HEK293T (cell line): ENCODE measurements around the gene MIPEP.

ENCODE experiments used
- ARNT ChIP-seq: fragments of 450-650 bp; IDR thresholded peaks from 2 replicates; pipeline ENCODE4 v1.6.1; 2017; ENCODE audit warnings: mild to moderate bottlenecking
- BHLHE40 ChIP-seq: fragments of 450-650 bp; IDR thresholded peaks from 2 replicates; pipeline ENCODE4 v1.6.1; 2016; ENCODE audit warnings: mild to moderate bottlenecking, moderate library complexity, borderline replicate concordance
- CTBP1 ChIP-seq: fragments of 450-650 bp; IDR thresholded peaks from 2 replicates; pipeline ENCODE4 v1.6.1; 2016; ENCODE audit warnings: borderline replicate concordance
- FOXA1 ChIP-seq: fragments of 450-650 bp; IDR thresholded peaks from 2 replicates; pipeline ENCODE4 v1.6.1; 2016; ENCODE audit warnings: mild to moderate bottlenecking
- FOXM1 ChIP-seq: fragments of 450-650 bp; IDR thresholded peaks from 2 replicates; pipeline ENCODE4 v1.6.1; 2017; ENCODE audit warnings: mild to moderate bottlenecking, borderline replicate concordance
- HDGF ChIP-seq: fragments of 450-650 bp; IDR thresholded peaks from 2 replicates; pipeline ENCODE4 v1.6.1; 2017; ENCODE audit warnings: antibody characterized with exemption, borderline replicate concordance
- NFRKB ChIP-seq: fragments of 450-650 bp; IDR thresholded peaks from 2 replicates; pipeline ENCODE4 v1.6.1; 2016; ENCODE audit warnings: mild to moderate bottlenecking, moderate library complexity
- PKNOX1 ChIP-seq: fragments of 450-650 bp; IDR thresholded peaks from 2 replicates; pipeline ENCODE4 v1.6.1; 2016
- SP1 ChIP-seq: fragments of 450-650 bp; IDR thresholded peaks from 2 replicates; pipeline ENCODE4 v1.6.1; 2017
- SUZ12 ChIP-seq: fragments of 450-650 bp; IDR thresholded peaks from 2 replicates; pipeline ENCODE4 v1.6.1; 2016; ENCODE audit warnings: mild to moderate bottlenecking
- TARDBP ChIP-seq: fragments of 450-650 bp; IDR thresholded peaks from 2 replicates; pipeline ENCODE4 v1.6.1; 2016
- ZNF384 ChIP-seq: fragments of 450-650 bp; IDR thresholded peaks from 2 replicates; pipeline ENCODE4 v1.6.1; 2016

GRCh38 chr13:23805821-23806220 lies 83.4 kb downstream of the MIPEP start:
- TF ChIP-seq FOXM1 (no peak), ARNT (no peak), SP1 (no peak), NFRKB (no peak), BHLHE40 (no peak), SUZ12 (no peak), FOXA1 (no peak), TARDBP (no peak), PKNOX1 (no peak), CTBP1 (no peak), HDGF (no peak), ZNF384 (no peak)
